ENCODE data around the gene GSK3A.

GSK3A gene

GRCh38 chr19:42279155-42279901, 36.9 kb upstream of the GSK3A start:
- Histone ChIP-seq H3K9ac (peak overlapping the region; percentile 70), H3K27ac (no peak overlapping the region), H3K79me2 (ENCODE audit: insufficient read depth, low read depth) (no peaks in the 10 kb centered on the region), H2AFZ (ENCODE audit: low read depth) (peak overlapping the region; percentile 63; the same call in 1 of the 2 replicates), H4K20me1 (ENCODE audit: insufficient read depth) (no peaks in the 10 kb centered on the region), H3K4me2 (peak overlapping the region; percentile 76), H3K4me1 (ENCODE audit: low read depth, poor library complexity, severe bottlenecking) (peaks cover 52% of the 10 kb centered on the region), H3K36me3 (ENCODE audit: insufficient read depth) (no peaks in the 10 kb centered on the region), H3K27me3 (ENCODE audit: insufficient read depth, low read depth) (no peaks in the 10 kb centered on the region), H3K4me3 (IDR thresholded peaks at IDR 0.05; ENCODE audit: insufficient read depth, low read depth, low read length) (no peak overlapping the region)
- no peak for TF ChIP-seq CTCF (conservative IDR thresholded peaks at IDR 0.05; ENCODE audit: low read depth, low read length)

- no peaks in the 10 kb centered on the region for H4K20me1 ChIP-seq (ENCODE audit: insufficient read depth)
- H3K27me3 ChIP-seq (ENCODE audit: insufficient read depth, low read depth), result no peaks in the 10 kb centered on the region
- TF ChIP-seq CTCF (conservative IDR thresholded peaks at IDR 0.05; ENCODE audit: low read depth, low read length), result no peak
- H3K4me1 ChIP-seq (ENCODE audit: low read depth, poor library complexity, severe bottlenecking), result peaks cover 52% of the 10 kb centered on the region
- peaks cover 2% of the 10 kb centered on the region; the same call in 1 of the 2 replicates for H3K79me2 ChIP-seq (ENCODE audit: insufficient read depth, low read depth)
- peak overlapping the region; percentile 76 for H3K4me2 ChIP-seq
- H3K27ac ChIP-seq, result no peak overlapping the region
- H3K36me3 ChIP-seq (ENCODE audit: insufficient read depth), result no peaks in the 10 kb centered on the region
- no peak overlapping the region for H3K4me3 ChIP-seq (IDR thresholded peaks at IDR 0.05; ENCODE audit: insufficient read depth, low read depth, low read length)
- H3K9ac ChIP-seq, result peak overlapping the region; percentile 70; the same call in 1 of the 2 replicates
- H2AFZ ChIP-seq (ENCODE audit: low read depth), result no peak overlapping the region
These were observed 36.2 kb upstream of the GSK3A start for GRCh38 chr19:42278452-42279154.

- Histone ChIP-seq H3K4me2 (no peak overlapping the region; the same call in 1 of the 2 replicates), H2AFZ (ENCODE audit: low read depth) (no peak overlapping the region)
These were observed 35.5 kb upstream of the GSK3A start for GRCh38 chr19:42277821-42278451.

More at GRCh38 chr19:42277821-42278451, 35.5 kb upstream of the GSK3A start:
- Histone ChIP-seq H3K27ac (no peak overlapping the region), H3K27me3 (ENCODE audit: insufficient read depth, low read depth) (no peaks in the 10 kb centered on the region), H3K4me3 (IDR thresholded peaks at IDR 0.05; ENCODE audit: insufficient read depth, low read depth, low read length) (no peak overlapping the region), H3K36me3 (ENCODE audit: insufficient read depth) (no peaks in the 10 kb centered on the region), H4K20me1 (ENCODE audit: insufficient read depth) (no peaks in the 10 kb centered on the region), H3K9ac (no peak overlapping the region), H3K79me2 (ENCODE audit: insufficient read depth, low read depth) (peaks cover 8% of the 10 kb centered on the region; the same call in 1 of the 2 replicates), H3K4me1 (ENCODE audit: low read depth, poor library complexity, severe bottlenecking) (peaks cover 47% of the 10 kb centered on the region)
- no peak for TF ChIP-seq CTCF (conservative IDR thresholded peaks at IDR 0.05; ENCODE audit: low read depth, low read length)
